CMK (cell line): ENCODE measurements around the gene LYST.
"Not testable (repeated sequence)": the region's sequence is repeated elsewhere in the genome, so short reads cannot be mapped to it uniquely, and the experiment has no call there.

Source experiments
- DNase-seq: peaks from one replicate; pipeline ENCODE4 v3.0.0-alpha.2; 2010; ENCODE audit warnings: low read depth

Gene LYST

DNA sequence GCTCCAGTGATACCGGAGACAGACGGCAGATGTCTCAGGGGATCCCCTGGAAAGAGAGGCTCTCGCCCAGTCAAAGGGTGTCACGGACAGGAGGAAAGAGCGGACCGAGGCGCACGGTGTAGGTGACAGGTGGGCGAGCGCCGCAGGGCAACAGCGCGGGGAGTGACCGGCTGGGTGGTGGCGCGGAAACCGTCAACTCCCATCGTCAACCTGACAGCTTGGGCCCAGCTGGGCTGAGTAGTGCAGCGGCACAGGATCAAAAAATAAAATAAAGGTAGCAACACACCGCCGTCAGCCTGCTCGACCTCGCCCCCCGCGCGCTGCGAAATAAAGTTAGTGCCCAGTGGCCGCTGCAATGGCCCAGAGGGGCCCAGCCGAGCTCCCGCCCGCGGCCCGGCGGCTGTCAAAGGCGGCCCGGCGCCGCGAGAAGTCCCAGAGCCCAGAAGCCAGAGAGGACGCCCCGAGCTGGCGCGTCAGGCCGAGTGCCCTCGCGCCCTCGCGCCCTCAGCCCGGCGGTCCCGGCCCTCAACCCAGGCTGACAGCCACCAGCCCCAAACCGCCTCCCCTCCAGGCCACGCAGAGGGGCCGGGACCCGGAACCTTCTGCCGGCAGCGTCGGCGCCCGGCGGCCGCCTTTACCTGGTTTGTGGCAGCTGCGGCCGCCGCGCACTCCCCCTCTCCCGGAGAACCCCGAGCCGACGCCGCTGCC lies at the start of gene LYST:
Gene LYST, minus strand, starts transcription at position 702 of the 708 bp plus-strand sequence. CDS start 36,489 bp downstream, outside the sequence.
- DNase-seq, result no peak

DNA sequence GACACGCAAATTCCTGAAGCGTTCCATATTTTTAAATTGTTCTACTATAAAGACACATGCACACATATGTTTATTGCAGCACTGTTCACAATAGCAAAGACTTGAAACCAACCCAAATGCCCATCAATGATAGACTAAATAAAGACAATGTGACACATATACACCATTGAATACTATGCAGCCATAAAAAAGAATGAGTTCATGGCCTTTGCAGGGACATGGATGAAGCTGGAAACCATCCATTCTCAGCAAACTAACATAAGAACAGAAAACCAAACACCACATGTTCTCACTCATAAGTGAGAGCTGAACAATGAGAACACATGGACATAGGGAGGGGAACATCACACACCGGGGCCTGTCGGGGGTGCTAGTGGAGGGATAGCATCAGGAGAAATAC lies 48.8 kb upstream of the LYST start:
- not testable (repeated sequence) for DNase-seq

- no peak for DNase-seq
Measured at GRCh38 chr1:235913311-235913710, 46.6 kb upstream of the LYST start.

GRCh38 chr1:235911876-235912275 lies 45.2 kb upstream of the LYST start:
- no peak for DNase-seq

GRCh38 chr1:235911300-235911662 lies 44.6 kb upstream of the LYST start:
- no peak for DNase-seq

GRCh38 chr1:235910357-235911299 lies 43.9 kb upstream of the LYST start:
- DNase-seq, result no peak

GRCh38 chr1:235908742-235909520 lies 42.2 kb upstream of the LYST start:
- no peak for DNase-seq

DNA sequence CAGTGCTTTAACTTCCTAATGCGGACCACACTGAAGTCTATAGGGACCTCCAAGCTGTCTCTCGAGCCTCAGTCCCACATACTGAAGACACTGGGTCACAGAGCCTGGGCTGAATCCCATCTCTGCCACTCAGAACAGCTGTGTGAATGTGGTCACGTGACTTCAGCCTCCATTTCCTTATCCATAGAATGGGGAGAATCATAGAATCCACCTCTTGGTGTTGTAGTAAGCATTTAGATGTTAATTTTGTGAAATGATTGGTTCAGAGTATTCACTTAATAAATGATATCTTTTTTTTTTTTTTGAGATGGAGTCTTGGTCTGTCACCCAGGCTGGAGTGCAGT lies 41.2 kb upstream of the LYST start:
- DNase-seq, result no peak

GRCh38 chr1:235907187-235907896 lies 40.6 kb upstream of the LYST start:
- no peak for DNase-seq

DNA sequence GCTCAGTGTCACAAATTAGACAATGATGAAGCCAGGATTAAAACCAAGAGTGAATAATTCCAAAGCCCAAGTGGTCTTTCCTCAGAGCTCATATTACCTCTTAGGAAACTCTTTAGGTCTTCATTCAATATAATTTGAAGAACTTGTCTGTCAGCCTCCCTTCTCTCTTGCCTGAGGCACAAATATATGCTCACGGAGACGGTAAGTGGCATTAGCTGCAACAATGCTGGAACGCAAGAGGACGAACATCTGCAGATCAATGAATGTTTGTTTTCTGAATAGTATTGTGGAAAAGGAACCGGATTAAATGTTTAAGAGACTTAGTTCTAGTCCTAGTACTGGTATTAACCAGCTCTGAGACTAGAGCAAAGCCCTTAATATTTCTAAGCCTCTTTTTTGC lies 39.7 kb upstream of the LYST start:
- no peak for DNase-seq

- DNase-seq, result not testable (repeated sequence)
Measured at GRCh38 chr1:235903809-235904208, 37.1 kb upstream of the LYST start.

DNA sequence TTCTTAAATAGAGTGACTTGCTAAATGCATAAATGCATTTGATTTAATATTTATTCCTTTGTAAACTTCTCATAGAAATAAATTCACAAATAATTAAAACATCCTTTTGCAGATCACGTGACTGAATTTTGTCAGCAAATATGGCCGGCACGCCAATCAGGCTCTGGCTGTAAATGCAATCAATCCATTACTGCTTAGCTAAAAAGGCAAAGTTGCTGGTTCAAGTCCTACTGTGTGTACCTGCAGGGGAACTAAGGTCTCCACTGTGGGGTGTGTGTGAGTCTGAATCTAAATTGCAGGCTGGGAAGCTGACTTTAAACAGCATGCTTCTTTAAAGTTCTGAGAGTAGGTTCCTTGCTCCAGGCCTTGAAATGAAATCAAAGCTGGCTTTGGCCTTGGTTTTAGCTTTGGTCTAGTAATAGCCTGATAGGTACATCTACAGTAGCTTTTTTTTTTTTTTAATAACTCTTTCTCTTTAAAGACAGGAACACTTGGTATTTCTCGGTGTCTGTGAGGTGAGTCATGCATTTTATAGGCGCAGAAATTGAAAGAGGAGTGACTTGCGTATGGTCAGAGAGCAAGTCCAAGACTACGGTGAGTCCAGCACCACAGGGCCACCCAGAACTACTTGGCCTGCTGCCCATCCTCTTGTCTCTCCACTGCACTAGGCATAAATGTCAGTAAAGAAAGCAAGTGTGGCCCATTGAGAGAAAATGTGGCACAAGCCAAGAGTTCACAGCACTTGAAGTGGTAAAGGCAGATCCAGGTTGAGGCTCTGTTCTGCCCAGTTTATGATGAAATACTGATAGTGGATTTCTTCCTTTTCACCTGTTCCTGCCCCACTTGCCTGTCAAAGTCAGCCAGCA lies 36.2 kb upstream of the LYST start:
- DNase-seq, result no peak

DNA sequence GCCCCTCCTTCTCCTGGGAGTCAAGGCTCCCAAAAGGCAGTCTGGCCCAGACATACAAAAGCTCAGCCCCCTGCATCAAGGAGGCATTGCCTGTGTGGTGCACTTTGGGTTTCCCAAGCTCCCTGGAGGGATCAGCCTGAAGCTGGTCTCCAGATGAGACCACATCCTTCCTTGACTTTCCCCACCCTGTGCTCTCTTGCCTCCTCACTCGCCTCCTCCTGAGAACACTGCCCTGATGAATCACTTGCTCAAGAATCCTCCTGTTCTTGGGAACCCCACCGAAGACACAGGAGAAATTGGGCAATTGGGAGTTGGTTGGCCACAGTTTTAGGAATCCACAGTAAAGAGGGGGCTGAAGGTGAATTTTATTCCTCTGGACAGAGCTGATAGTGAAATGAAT lies 34.8 kb upstream of the LYST start:
- DNase-seq, result peak; percentile 52

DNA sequence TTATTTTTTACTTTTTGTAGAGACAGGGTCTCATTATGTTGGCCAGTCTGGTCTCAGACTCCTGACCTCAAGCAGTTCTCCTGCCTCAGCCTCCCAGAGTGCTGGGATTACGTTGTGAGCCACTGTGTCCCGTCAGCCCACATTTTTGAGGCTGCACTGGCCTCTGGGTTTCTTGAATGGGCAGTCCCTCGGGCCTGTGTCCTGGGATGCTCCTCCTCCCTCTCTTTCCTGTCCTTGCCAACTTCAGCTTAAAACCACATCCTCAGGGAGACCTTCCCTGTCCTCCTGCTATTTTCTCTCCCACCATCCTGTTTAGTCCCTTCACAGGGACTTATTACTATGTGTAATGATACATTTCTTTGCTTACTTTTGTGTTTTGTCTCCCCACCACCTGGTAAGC lies 31.4 kb upstream of the LYST start:
- DNase-seq, result no peak

- DNase-seq, result no peak
Measured at GRCh38 chr1:235893840-235894239, 27.1 kb upstream of the LYST start.

DNA sequence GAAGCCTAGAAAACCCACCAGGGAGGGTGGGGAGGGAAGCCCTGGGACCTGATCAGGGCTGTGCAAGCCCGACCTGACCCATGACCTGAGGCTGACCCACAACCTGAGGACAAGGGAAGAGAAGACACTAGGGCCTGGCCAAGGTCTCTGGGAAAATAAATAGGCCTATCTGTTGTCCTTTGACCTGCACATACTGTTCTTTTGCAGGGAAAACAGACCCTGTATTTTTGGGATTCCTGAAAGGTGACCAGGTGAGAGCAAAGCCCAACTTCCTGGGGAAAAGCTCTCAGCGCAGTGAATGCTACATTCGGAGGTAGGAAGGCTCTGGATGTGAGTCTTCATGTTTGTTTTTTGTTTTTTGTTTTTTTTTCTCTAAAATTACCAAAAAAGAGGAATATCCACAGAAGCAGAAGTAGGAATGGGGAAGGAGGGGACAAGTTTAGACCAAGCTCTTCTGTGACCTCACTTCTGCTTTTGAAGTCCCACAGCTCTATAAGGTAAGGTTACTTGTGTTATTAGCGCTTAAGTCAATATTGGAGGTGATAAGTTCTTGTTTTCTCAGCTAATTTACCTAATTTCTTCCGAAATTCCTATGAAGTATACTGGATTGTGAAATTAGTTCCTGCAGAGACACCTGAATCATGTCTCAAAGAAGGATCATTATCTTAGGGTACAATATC lies 26.2 kb upstream of the LYST start:
- DNase-seq, result no peak

- DNase-seq, result no peak
Measured at GRCh38 chr1:235892202-235892601, 25.5 kb upstream of the LYST start.

GRCh38 chr1:235888119-235888643 lies 21.5 kb upstream of the LYST start:
- DNase-seq, result no peak

- no peak for DNase-seq
Measured at GRCh38 chr1:235887676-235888075, 21.0 kb upstream of the LYST start.

- DNase-seq, result no peak
Measured at GRCh38 chr1:235885655-235886262, 19.1 kb upstream of the LYST start.
